Neural progenitor cell (in vitro differentiated cells): ENCODE results near the gene KLK6.

Experiments
- EZH2 ChIP-seq: fragments of 200-600 bp; sonication (generic); IDR thresholded peaks from 2 replicates; pipeline ENCODE4 v1.6.1; 2017; ENCODE audit warnings: antibody characterized with exemption, mild to moderate bottlenecking, moderate library complexity
- EZH2phosphoT487 ChIP-seq: fragments of 200-600 bp; sonication (generic); IDR thresholded peaks from 2 replicates; pipeline ENCODE4 v1.6.1; 2017; ENCODE audit warnings: antibody characterized with exemption
- TF ChIP-seq, protein P1 (sequence below): fragments of 200-600 bp; sonication (generic); IDR thresholded peaks from 2 replicates; pipeline ENCODE4 v1.5.1; 2017; ENCODE audit warnings: antibody characterized with exemption, mild to moderate bottlenecking

DNA sequence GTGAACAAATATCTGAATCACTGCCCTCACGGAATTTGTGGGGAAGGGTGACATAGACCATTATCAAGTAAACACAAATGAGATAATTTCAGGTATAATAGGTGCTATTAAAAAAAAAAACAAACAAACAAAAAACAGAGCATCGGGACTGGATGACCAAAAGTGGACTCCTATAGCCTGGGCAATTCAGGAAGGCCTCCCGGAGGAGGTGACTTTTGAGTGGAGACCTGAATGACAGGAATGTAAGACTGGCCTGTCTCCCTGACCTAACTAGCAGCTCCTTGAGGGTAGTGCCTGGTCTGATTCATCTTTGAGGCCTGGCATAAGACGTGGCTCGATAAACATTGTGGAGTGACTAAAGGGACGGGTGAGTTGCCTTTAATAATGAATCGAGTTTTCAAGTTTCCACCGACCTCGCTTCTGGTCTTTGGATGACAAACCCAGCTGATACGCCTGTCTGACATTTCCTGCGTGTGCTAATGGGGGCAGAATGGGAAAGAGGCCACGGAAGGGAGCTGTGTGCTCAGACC is 43.3 kb upstream of the KLK6 start:
- no peak for TF ChIP-seq EZH2
- TF ChIP-seq, protein P1, sequence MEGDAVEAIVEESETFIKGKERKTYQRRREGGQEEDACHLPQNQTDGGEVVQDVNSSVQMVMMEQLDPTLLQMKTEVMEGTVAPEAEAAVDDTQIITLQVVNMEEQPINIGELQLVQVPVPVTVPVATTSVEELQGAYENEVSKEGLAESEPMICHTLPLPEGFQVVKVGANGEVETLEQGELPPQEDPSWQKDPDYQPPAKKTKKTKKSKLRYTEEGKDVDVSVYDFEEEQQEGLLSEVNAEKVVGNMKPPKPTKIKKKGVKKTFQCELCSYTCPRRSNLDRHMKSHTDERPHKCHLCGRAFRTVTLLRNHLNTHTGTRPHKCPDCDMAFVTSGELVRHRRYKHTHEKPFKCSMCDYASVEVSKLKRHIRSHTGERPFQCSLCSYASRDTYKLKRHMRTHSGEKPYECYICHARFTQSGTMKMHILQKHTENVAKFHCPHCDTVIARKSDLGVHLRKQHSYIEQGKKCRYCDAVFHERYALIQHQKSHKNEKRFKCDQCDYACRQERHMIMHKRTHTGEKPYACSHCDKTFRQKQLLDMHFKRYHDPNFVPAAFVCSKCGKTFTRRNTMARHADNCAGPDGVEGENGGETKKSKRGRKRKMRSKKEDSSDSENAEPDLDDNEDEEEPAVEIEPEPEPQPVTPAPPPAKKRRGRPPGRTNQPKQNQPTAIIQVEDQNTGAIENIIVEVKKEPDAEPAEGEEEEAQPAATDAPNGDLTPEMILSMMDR = no peak
- TF ChIP-seq EZH2phosphoT487 = no peak
